ENCODE data around the gene EPHB3. TPM values are rescaled to one million over a fixed set of nuclear protein-coding genes. Genes with fewer than 3 reads are reported as not detected.
A peak's percentile ranks its signal among the peaks of the same experiment; 100 is the strongest.
"Not testable (repeated sequence)": the region's sequence is repeated elsewhere in the genome, so short reads cannot be mapped to it uniquely, and the experiment has no call there.

Gene EPHB3
- total RNA-seq, 1 donor from 2014 or later, result 3.6 TPM

DNA sequence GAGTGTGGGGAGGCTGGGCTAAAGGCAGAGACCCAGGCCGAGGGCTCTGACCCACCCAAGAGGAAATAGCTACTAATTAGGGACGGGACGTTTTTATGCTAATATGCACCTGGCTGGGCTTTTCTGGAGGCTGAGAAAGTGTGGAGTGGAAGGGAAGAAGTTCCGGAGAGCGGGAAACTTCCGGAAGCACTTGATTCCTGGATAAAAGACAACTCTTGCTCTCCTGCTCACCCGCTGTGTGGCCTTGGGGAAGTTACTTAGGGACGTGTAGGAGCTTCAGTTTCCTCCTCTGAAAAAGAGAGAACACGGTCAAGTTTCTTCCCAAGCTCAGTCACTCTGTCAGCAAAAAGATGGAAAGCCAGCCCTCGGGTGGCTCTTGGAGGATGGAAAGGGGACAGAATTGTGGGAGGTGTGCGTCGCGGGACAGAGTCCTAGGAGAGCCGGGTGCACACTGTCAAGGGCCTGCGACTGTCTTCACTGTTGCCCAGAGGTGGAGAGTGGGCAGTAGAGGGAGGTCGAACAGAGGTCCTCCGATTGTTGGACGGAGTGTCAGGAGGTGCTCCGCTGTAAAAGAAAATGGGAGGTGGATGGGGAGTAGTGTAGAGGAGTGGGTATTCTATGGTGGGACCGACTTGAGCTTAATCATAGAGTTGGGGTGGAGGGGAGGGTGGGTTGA, 43.2 kb downstream of the EPHB3 start:
- DNase-seq (ENCODE audit: low spot score), result no peak
- intact Hi-C loops (cut with DNase I), result no loop called here

DNA sequence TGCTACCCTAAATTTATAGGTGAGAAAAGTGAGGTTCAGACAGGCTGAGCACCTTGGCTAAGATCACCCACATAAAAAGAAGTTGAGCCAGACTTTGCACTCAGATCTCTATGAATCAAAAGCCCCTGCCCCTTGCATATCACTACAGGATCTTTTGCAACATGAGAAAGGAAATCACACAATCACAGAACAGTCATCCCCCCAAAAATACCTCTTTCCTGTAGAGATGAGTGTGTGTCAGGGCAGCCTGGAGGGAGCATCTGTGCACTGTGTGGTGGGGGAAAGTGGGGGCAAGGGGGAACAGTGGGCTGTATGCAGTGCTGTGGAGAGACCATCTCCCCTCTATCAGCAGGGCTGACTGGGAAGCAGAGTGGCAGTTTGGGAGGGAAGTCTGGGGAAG, 46.6 kb downstream of the EPHB3 start:
- intact Hi-C loops (cut with DNase I), result no loop called here
- no peak for DNase-seq (ENCODE audit: low spot score)

DNA sequence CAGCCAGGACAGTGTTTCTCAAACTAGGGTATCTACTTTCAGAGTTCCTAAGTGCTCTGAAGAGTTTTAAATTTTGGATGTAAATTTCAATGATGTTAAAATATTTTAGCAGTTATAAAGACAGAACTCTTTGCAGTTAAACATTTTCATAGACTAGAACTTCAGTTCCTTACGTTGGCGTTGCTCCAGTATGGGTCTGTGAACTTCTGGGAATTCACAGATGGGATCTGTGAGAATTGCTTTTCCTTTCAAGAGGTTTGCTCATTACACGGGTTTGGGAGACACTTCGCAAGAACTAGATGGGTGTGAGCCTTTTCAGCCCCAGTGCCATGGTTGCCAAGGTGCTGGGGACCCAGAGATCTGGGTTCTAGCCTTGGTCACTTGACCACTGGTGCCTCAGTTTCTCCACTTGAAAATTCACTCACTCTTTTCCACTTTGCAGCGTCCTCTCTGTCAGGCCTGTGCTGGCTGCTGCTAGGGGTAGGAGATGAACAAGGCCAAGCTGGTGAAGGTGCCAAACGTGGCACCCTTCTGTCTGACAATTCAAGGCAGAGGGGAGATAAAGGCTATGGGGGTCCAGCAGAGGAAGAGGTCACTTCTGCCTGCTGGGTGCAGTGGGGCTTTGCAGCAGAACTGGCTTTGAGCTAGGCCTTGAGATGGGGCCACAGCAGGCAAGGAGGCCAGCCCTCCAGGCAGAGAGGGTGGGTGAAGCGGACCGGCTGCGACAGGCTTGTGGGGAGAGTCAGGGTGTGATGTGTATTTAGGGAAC, 48.1 kb downstream of the EPHB3 start:
- intact Hi-C loops (cut with DNase I), result no loop called here
- no peak for DNase-seq (ENCODE audit: low spot score)

DNA sequence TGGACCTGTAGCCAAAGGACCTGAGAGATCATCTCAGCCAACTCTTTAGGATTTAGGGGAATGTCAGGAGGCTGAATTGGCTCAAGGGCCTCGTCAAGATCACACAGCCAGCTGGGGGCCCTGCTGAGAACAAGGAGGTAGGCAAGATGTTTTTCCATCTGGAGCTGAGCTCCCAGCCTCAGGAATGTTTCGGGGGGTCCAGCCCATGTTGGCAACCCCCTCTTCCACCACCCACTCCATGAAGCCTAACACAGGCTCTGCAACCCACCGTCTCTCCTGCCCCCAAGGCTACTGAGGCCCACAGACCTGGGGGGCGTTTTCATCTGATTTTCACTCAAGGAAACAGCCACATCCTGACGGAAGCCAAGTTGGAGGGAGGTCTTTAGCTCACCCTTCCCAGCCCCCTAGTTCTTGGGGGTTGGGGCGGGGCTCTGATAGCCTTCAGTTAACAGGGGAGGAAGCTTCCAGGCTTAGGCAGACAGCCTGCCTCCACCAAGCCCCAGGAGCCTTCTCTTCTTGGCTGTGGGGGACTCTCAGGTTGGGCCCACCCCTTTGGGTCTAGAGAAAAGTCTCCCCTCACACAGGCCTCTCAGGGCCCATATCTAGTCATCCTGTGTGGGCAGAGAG, 48.8 kb downstream of the EPHB3 start:
- intact Hi-C loops (cut with DNase I), result no loop called here
- DNase-seq (ENCODE audit: low spot score), result no peak

DNA sequence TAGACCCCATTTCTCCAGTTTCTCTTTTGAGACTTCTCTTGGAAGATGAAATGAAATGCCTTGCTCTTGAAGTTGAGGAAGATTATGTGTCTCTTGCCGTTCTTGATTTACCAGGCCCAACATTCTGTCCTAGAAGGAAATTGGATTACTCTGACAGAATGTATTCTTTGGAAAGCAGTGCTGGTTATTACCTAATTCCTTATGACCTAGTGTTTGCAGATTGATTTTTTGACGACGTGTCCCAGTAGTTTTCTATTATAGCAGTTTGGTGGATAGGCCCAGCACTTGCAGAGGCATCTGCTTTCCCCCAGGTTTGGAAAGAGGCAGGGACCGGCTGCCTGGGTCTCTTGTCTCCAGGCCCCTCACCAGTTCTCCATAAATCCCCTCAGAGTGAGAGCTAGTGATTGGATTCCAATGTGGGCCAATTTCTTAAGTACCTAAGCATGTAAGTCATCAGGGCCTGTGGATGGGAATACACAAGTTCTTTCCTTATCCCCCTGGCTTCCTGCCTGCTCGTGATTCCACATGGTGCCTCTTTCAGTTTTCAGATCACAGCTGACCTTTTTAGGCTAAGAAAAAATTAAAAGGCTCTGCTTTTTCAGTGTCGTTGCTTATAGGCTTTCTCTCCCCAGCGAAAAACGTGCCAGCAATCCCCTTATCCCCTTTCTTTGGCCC, 50.2 kb downstream of the EPHB3 start:
- intact Hi-C loops (cut with DNase I), result no loop called here
- DNase-seq (ENCODE audit: low spot score), result peak; percentile 47

DNA sequence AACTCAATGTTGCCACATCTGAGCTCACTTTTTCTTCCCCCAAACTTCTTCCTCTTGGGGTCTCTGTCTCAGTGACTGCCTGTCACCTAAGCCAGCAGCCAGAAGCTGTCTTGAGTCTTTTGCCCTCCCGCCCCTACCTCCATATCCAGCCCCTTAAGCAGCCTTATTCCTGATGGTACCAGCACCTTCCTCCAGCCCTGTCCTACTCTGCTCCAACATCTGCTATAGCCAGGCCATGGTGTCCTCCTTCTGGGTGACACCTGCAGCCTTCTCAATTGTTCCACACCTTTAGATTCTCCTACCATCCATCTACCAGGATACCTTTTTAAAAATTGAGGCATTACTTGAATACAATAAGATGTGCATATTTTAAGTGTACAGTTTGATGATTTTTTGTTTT, 53.8 kb downstream of the EPHB3 start:
- intact Hi-C loops (cut with DNase I), result no loop called here

DNA sequence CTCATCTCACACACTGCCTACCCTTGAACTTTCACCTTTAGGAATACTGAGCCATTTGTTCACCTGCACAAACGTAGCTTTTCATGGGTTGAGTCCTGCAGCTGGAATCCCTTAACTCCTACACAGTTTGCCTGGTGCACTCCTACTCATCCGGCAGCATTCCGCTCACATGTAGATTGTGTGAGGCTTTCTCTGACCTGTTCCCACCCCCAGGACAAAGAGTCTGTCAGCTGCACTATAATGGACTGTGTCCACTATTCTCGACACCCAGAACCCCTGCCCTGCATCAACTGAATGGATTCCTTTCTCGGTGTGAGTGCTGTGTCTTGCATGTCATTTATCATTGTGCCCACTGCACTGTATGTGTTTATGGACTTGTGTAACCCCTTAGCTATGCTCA, 54.9 kb downstream of the EPHB3 start:
- intact Hi-C loops (cut with DNase I), result no loop called here
- DNase-seq (ENCODE audit: low spot score), result no peak

More for the DNA sequence above, 53.8 kb downstream of the EPHB3 start:
- DNase-seq (ENCODE audit: low spot score), result peak; percentile 5

DNA sequence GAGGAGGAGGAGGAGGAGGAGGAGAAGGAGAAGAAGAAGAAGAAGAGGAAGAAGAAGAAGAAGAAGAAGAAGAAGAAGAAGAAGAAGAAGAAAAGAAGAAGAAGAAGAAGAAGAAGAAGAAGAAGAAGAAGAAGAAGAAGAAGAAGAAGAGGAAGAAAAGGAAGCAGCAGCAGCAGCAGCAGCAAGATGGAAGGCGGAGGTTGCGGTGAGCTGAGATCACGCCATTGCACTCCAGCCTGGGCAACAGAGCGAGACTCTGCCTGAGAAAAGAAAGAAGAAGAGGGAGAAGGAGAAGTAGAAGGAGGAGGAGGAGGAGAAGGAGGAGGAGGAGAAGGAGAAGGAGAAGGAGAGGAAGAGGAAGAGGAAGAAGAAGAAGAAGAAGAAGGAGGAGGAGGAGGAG, 55.7 kb downstream of the EPHB3 start:
- DNase-seq (ENCODE audit: low spot score); intact Hi-C loops (cut with DNase I): not testable (repeated sequence)

DNA sequence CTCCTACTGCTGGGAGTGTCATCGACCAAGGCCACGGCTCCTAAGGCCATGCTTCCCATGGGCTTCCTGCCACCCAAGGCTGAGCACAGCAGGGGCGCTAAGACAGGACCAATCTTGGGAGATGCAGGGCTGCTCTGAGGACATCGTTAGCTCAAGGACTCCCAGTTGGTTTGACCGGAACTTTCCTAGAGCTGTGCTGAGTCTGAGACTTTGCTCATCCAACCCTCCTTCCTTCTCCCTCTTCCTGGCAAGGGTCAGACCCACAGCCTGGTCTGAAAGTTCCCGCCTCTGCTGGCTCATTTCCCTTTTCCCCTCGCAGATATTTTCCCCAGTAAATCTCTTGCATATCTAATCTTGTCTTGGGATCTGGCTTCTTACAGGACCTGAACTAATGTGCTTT, 57.2 kb downstream of the EPHB3 start:
- no peak for DNase-seq (ENCODE audit: low spot score)
- intact Hi-C loops (cut with DNase I), result no loop called here

DNA sequence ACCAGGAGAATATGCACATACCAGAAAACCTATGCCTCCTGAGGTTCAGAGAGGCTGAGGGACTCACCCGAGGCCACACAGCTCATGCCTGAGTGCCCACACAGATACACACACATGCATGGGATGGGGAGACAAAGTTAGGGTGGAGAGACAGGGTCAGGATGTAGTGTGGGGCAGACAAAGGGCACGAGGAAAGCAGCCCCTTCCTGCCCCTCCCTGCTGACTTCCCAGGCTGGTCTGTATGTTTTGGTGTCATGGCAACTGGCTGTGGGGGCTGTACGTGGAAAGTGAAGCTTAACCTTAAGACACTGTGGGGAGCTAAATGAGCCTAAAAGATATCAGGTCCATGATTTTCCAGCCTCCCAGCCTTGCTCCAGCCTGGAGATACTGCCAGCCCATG, 57.8 kb downstream of the EPHB3 start:
- intact Hi-C loops (cut with DNase I), result no loop called here
- no peak for DNase-seq (ENCODE audit: low spot score)

DNA sequence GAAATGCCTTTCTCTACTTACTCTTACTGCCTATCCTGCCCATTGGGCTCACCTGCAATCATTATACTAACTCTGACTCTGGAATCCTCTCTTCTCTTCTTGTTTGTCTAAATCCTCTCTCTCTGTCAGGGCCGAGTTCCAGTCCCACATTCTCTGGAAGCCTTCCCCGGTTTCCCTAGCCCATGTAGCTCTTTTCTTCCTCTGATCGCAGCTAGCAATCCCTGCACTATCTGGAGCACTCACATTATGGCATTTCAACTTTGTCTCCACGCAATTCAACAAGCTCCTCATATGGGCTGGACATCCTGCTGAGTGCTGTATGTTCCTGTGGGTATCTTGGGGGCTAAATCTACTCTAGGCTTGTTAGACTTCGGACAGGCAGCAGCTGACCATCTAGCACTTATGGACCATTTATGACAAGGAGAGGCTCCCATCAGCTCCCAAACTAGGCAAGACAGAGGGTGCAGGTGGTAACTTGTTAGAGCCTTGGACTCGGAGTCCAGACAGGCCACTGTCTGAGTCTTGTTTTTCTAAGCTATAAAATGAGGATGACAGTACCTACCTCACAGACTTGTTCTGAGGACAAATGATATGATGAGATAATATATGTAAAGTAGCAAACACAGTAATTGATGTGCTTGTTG, 58.3 kb downstream of the EPHB3 start:
- no peak for DNase-seq (ENCODE audit: low spot score)
- intact Hi-C loops (cut with DNase I), result no loop called here

DNA sequence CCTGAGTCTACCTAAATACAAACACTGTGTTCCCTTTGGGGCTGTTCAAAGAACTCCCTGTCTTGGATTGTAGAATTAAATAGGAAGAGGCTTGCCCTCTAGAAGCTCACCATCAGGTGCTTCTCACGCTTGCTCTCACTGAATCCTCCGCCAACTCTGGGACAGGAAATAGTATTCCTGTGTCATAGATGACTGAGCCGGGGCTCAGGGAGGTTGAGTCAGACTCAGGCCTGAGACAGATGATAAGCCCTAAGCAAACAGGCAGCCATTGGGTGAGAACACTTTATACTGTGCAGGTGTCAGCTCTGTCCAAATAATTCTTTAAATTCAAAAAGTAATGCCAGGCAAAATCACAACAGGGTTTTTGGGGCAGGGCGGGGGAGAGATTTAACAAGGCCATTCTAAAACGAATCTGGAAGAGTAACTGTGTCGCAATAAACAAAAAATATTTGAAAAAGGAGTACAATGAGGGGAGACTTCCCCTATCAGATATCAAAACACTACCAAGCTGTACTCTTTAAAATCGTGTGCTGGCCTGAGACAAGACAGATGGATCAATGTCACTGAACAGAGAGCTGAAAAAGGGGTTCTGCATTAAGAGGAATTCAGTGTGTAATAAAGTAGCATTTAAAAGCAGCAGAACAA, 59.0 kb downstream of the EPHB3 start:
- intact Hi-C loops (cut with DNase I), result no loop called here
- no peak for DNase-seq (ENCODE audit: low spot score)

DNA sequence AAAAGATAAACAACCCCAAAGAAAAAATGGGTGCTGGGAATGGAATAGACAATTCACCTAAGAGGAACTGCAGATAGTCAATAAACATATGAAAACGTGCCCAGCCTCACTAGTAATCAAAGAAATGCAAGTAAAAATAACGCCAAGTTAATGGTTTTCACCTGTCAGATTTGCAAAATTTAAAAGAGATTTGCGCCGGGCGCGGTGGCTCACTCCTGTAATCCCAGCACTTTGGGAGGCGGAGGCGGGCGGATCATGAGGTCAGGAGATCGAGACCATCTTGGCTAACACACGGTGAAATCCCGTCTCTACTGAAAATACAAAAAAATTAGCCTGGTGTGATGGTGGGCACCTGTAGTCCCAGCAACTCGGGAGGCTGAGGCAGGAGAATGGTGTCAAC, 60.6 kb downstream of the EPHB3 start:
- intact Hi-C loops (cut with DNase I), result not testable (repeated sequence)

DNA sequence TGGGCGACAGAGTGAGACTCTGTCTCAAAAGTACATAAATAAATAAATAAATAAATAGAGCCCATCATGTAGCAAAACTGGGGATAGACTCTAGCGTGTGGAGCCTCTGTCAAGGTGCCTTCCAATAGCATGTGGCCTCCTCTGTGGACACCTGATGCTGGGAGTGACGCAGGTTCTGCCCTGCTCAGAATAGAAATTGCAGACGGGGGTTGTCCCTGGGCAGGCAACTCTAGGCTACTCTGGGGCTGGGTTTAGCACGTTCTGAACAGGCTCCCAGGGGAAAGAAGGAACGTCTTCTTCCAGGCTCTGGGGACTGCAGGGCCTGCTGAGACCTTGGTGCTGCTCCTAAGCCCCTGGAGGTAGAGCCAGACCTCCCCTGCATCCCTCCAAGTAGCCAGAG, 65.3 kb downstream of the EPHB3 start:
- intact Hi-C loops (cut with DNase I), result no loop called here

More for the DNA sequence above, 60.6 kb downstream of the EPHB3 start:
- not testable (repeated sequence) for DNase-seq (ENCODE audit: low spot score)

DNA sequence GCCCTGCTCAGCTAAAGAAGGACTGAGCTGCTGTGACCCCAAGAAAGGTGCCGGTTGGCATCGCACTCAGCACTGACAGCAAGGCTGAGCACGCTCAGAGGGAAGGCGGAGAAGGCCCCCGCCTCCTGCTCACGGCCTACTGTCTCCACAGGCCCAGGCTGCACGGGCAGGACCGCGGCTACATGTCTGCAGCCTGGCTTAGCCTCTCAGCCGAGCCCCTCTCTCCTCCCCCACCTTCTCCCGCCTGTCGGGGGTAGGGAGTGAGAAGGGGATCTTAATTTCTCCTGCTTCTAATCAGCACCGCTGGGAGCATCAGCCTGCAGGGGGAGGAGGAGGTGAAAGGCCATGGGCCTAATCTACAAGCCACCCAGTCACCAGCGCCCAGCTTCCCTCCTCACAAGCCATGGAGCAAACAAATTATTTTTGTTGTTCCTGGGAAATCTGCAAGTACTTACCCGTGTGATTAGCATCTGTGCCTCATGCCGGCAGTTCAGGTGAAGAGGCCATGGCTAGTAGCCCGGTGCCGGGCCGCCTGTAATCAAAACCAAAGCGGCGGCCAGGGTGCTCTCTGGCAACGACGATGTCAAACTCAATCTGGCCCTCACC, 68.1 kb downstream of the EPHB3 start:
- DNase-seq (ENCODE audit: low spot score), result no peak
- intact Hi-C loops (cut with DNase I), result no loop called here

More for the DNA sequence above, 65.3 kb downstream of the EPHB3 start:
- peak; percentile 74 for DNase-seq (ENCODE audit: low spot score)

DNA sequence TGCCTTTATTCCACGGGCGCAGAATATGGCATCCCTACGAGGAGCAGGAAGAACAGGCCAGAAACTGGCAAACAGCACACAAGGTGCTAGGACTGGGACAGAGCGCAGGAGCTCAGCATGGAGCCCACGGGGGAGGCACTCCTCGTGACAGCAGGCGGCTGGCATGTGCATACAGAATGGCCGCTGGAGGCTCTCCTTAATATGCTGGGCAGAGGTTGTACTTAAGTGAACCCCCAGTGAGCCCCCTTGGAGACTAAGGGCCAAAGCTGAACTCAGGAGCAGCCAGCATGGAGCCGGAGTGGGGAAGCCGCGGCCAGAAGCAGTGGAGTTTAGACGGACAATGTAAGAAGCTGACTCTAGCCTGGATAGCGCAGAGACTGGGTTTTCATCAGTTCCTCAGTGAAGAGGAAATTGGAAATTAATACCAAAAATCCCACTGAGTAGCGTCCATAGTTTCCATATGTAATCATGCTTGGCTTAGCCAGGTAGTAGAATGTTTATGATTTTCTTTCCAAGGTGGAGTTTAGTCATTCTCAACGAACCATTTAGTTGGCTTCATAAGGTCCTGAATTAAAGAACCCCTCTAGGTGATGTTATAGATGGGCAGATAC, 69.4 kb downstream of the EPHB3 start:
- DNase-seq (ENCODE audit: low spot score), result no peak
- intact Hi-C loops (cut with DNase I), result no loop called here

DNA sequence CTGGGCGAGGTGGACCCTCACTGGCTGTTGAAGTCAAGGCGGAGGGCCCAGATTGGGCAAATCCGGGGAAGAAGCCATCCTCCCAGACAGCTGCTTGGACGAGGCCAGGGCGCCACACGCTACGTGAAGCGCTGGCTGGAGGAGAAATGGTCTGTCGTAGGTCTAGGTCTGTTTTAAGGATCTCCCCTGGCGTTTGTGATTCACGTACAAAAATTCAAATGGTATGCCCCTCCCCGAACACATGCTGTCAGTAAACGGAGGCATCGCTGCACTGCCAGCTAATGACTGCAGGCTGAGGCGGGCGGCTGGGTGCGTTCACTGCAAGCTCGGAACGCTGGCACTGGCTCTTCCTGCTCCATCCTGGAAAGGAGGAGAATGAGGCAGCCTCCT, 69.9 kb downstream of the EPHB3 start:
- intact Hi-C loops (cut with DNase I), result no loop called here

More for the DNA sequence above, 69.9 kb downstream of the EPHB3 start:
- no peak for DNase-seq (ENCODE audit: low spot score)
